GM21423 (cell line): ENCODE measurements around the gene DPF1.

Source experiments
- ATAC-seq: cut with Tn5 transposase; IDR thresholded peaks from one replicate; pipeline ENCODE4 v1.9.1; 2021; ENCODE audit warnings: mild to moderate bottlenecking, moderate library complexity; ENCODE audit not compliant: unreplicated experiment

Gene DPF1

DNA sequence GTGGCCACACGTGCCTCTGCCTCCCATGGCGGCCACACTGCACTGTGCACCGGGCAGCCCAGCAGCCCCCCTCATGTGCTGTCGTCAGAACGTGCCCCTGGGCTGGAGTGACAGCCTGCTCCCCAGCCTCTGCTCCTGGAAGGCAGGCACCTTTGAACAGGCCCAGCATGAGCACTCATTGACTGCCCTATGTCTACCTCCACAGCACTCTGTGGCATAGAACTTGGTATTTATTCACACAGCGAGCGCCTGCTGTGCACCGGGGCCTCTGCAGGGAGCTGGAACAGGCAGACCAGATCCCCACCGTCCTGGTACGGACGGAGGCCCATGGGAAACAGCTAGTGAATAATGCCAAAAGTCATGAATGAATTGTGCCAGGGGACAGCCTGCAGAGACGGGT lies 53.7 kb downstream of the DPF1 start:
- ATAC-seq, result no peak

DNA sequence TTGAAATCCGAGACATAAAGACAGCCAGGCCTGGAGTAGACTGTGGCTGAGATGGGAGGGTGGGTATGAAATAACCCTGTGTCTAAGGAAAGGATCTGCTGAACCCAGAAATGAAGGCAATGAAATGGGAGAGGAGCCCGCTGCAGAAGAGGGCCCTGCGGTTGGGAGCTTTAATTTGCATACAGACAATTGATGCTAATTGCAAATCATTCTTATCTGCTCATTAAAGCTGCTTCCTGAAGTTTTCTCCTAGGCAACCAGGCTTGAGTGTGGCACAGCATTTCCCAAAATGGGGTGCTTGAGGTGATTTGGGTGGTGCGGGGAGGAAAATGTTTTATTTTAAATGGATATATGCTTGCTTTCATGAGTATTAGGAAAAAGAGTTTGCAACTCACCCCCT lies 55.4 kb downstream of the DPF1 start:
- ATAC-seq, result no peak

GRCh38 chr19:38165335-38165734 lies 58.7 kb downstream of the DPF1 start:
- ATAC-seq, result no peak

DNA sequence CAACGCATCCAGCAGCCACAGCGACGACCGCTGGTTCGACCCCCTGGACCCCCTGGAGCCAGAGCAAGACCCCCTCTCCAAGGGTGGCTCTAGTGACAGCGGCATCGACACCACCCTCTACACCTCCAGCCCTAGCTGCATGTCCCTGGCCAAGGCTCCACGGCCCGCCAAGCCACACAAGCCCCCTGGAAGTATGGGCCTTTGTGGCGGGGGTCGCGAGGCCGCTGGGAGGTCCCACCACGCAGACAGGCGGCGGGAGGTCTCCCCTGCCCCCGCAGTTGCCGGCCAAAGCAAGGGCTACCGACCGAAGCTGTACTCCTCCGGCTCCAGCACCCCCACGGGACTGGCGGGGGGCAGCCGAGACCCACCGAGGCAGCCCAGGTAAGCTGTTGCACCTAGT lies 59.5 kb downstream of the DPF1 start:
- no peak for ATAC-seq

GRCh38 chr19:38163419-38164290 lies 60.4 kb downstream of the DPF1 start:
- no peak for ATAC-seq

GRCh38 chr19:38162632-38163031 lies 61.4 kb downstream of the DPF1 start:
- no peak for ATAC-seq

GRCh38 chr19:38162094-38162493 lies 61.9 kb downstream of the DPF1 start:
- no peak for ATAC-seq
